Fibroblast of pulmonary artery (primary cell): ENCODE measurements around the gene RRP36.
"Not testable (repeated sequence)": the region's sequence is repeated elsewhere in the genome, so short reads cannot be mapped to it uniquely, and the experiment has no call there.

Source experiments
- DNase-seq: peaks from one replicate; pipeline ENCODE4 v3.0.0-alpha.2; 2010; ENCODE audit warnings: low read depth
- H3K4me3 ChIP-seq: replicated peaks from 2 replicates; pipeline ENCODE4 v1.5.1; 2011; ENCODE audit warnings: low read depth, mild to moderate bottlenecking, control low read depth, low read length, moderate library complexity
- CTCF ChIP-seq: IDR thresholded peaks from 2 replicates; pipeline ENCODE4 v1.5.1; 2011; ENCODE audit warnings: mild to moderate bottlenecking, control low read depth, low read length, inconsistent platforms; ENCODE audit errors: missing control alignments

RRP36 gene

GRCh38 chr6:42989923-42990322, 31.5 kb upstream of the RRP36 start:
- no peak overlapping the region for H3K4me3 ChIP-seq
- TF ChIP-seq CTCF, result no peak
- no peak for DNase-seq

GRCh38 chr6:42993445-42993844, 28.0 kb upstream of the RRP36 start:
- no peak for TF ChIP-seq CTCF
- H3K4me3 ChIP-seq, result no peak overlapping the region
- no peak for DNase-seq

- TF ChIP-seq CTCF, result peak; percentile 18
- DNase-seq, result no peak
- no peak overlapping the region for H3K4me3 ChIP-seq
Observed at GRCh38 chr6:42996513-42996912, 24.9 kb upstream of the RRP36 start.

- not testable (repeated sequence) for DNase-seq, H3K4me3 ChIP-seq
Observed at GRCh38 chr6:42998205-42998604, 23.2 kb upstream of the RRP36 start.

- no peak for DNase-seq
- H3K4me3 ChIP-seq, result no peak overlapping the region
- TF ChIP-seq CTCF, result no peak
Observed at GRCh38 chr6:43001843-43002242, 19.6 kb upstream of the RRP36 start.

- TF ChIP-seq CTCF, result no peak
- DNase-seq, result no peak
- H3K4me3 ChIP-seq, result no peak overlapping the region
Observed at GRCh38 chr6:43005844-43006243, 15.6 kb upstream of the RRP36 start.

- no peak overlapping the region for H3K4me3 ChIP-seq
- TF ChIP-seq CTCF, result no peak
- DNase-seq, result no peak
Observed at GRCh38 chr6:43006251-43006650, 15.2 kb upstream of the RRP36 start.

GRCh38 chr6:43007126-43007525, 14.3 kb upstream of the RRP36 start:
- H3K4me3 ChIP-seq, result no peak overlapping the region
- no peak for DNase-seq
- TF ChIP-seq CTCF, result no peak
